ENCODE data around the gene LRP10. TPM values are rescaled to one million over a fixed set of nuclear protein-coding genes. Genes with fewer than 3 reads are reported as not detected.
A peak's percentile ranks its signal among the peaks of the same experiment; 100 is the strongest.
"Not testable (repeated sequence)": the region's sequence is repeated elsewhere in the genome, so short reads cannot be mapped to it uniquely, and the experiment has no call there.

The LRP10 gene
- total RNA-seq, 1 experiment from 2014 or later, result 48.8 TPM

DNA sequence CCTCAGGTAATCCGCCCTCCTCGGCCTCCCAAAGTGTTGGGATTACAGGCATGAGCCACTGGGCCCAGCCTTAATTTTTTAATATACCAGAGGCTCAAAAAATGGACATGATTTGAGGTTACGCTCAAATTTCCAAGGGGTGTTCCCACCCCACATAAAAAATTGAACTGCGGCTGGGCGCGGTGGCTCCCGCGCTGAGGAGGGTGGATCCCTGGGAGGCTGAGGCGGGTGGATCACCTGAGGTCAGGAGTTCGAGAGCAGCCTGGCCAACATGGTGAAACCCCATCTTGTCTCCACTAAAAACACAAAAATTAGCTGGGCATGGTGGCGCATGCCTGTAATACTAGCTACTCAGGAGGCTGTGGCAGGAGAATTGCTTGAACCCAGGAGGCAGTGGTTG is 17.2 kb upstream of the LRP10 start:
- DNase-seq (ENCODE audit: low read depth); in situ Hi-C loops (cut with HindIII; ENCODE audit: low pct_unique_long_range_greater_than_20kb, low sequenced_read_pairs): not testable (repeated sequence)

DNA sequence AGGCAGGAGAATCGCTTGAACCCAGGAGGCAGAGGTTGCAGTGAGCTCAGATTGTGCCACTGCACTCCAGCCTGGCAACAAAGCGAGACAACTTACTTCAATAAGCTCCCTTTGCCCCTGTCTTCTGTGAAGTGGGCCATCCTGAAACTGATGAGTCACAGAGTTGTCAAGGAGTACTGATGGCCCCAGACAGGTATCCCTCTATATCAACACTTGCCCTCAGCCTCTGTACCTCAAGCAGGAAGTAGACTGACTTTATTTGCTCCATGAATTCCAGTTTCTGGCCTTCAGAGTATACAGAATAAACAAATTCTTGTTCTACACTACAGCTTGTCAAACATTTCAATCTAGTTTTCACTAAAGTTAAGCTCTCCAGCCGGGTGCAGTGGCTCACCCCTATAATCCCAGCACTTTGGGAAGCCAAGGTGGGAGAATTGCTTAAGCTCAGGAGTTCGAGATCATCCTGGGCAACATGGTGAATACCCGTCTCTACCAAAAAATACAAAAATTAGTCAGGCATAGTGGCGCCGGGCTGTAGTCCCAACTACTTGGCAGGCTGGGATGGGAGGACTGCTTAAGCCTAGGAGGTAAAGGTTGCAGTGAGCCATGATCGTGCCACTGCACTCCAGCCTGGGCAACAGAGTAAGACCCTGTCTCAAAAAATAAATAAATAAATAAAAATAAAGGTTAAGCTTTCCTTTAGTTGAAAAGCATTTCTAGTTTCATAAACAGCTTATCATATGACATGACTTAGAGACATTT is 16.4 kb upstream of the LRP10 start:
- in situ Hi-C loops (cut with HindIII; ENCODE audit: low pct_unique_long_range_greater_than_20kb, low sequenced_read_pairs), result no loop called here
- DNase-seq (ENCODE audit: low read depth), result peak; percentile 15

- in situ Hi-C loops (cut with HindIII; ENCODE audit: low pct_unique_long_range_greater_than_20kb, low sequenced_read_pairs), result no loop called here
Observed at GRCh38 chr14:22856428-22856827, 15.1 kb upstream of the LRP10 start.

GRCh38 chr14:22860377-22860776 is 11.2 kb upstream of the LRP10 start:
- in situ Hi-C loops (cut with HindIII; ENCODE audit: low pct_unique_long_range_greater_than_20kb, low sequenced_read_pairs); DNase-seq (ENCODE audit: low read depth): not testable (repeated sequence)

More at GRCh38 chr14:22856428-22856827, 15.1 kb upstream of the LRP10 start:
- no peak for DNase-seq (ENCODE audit: low read depth)

DNA sequence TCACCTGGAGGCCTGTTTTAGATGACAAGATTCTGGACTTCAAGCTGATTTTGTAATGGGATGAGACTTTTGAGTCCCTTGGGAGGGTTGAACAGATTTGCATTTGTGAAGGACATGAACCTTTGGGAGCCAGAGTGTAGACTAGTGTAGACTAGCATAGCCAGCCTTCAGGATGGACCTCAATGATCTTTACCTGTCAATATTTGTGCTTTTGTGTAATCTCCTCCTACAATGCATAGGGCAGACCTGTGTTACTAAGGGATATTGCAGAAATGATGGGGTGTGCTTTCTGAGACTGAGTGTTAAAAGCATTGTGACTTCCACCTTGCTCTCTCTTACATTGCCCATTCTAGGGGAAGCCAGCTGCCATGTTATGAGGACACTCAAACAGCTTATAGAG is 9.9 kb upstream of the LRP10 start:
- in situ Hi-C loops (cut with HindIII; ENCODE audit: low pct_unique_long_range_greater_than_20kb, low sequenced_read_pairs), result no loop called here
- DNase-seq (ENCODE audit: low read depth), result no peak

- DNase-seq (ENCODE audit: low read depth), result no peak
- in situ Hi-C loops (cut with HindIII; ENCODE audit: low pct_unique_long_range_greater_than_20kb, low sequenced_read_pairs), result no loop called here
Observed at GRCh38 chr14:22864979-22865378, 6.6 kb upstream of the LRP10 start.

DNA sequence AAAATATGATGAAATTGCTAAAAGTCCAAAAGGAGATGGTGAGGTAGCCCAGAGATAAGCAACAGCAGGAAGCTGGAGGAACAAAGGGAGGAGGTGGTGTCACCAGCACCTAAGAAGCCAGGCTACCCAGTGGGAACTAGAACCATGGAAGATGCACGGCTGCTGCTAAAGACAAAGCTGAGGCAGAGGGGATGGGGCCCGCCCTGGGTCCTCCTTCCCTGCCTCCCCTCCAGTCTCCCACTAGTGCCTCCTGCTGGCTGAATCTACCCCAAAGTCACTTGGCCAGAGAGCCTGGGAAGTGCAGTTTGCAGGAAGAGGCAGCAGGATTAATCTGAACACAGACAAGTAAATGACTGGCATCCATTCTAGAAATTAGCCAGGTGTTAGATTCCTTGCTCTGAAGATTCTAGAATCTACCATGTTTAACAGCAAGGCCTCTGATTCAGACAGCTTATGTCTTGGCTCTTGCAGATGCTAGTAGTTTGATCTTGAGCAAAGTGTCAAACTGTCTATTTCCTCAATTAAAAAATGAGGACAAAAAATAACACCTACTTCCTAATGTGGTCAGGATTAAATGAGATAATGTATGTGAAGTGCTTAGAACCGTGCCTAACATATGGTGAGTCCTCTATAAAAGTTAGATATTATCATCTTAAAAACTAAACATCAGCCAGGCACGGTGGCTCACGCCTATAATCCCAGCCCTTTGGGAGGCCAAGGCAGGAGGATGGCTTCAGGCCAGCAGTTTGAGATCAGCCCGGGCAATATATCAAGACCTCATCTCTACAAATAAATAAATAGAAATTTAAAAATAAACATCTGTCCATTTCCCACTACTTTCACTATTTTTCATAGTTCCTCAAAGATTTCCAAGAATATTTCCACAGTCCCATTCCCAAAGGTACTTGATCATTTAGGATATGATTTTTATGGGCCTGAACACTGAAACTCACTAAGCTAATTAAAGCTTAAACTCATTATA is 5.8 kb upstream of the LRP10 start:
- in situ Hi-C loops (cut with HindIII; ENCODE audit: low pct_unique_long_range_greater_than_20kb, low sequenced_read_pairs), result no loop called here
- DNase-seq (ENCODE audit: low read depth), result no peak

DNA sequence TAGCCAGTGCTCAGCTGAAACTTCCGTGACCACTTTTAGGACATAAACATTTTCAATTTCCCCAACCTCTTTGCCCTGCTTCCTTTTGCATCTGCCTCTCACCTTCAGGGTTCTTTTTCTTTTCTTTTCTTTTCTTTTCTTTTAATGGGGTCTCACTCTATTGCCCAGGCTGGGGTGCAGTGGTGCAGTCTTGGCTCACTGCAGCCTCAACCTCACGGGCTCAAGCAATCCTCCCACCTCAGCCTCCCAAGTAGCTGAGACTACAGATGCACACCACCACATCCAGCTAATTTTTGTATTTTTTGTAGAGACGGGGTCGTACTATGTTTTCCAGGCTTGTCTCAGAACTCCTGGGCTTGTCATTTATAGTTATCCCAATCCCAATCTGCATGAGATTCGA is 4.7 kb upstream of the LRP10 start:
- in situ Hi-C loops (cut with HindIII; ENCODE audit: low pct_unique_long_range_greater_than_20kb, low sequenced_read_pairs), result no loop called here
- DNase-seq (ENCODE audit: low read depth), result no peak

DNA sequence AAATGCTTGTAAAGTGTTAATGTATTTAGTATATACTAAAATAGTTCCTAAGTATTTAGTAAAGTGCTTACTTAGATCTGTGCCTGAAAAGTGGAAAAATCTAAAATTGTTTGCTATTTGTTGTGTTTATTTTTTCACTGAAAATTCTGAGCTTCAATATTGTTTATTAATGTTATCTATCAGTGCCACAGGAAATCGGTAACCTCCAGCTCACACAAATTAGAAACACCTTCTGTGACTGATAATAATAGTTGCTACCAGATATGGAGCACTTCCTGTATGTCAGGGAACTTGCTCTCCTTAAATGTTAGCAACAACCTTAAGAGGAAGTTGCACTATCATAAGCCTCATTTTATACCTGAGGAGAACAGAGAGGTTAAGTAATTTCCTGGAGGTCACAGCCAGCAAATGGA is 723 bp upstream of the LRP10 start:
- no peak for DNase-seq (ENCODE audit: low read depth)
- in situ Hi-C loops (cut with HindIII; ENCODE audit: low pct_unique_long_range_greater_than_20kb, low sequenced_read_pairs), result no loop called here

GRCh38 chr14:22872033-22872832 is 693 bp downstream of the LRP10 start:
- in situ Hi-C loops (cut with HindIII; ENCODE audit: low pct_unique_long_range_greater_than_20kb, low sequenced_read_pairs), result no loop called here
- DNase-seq (ENCODE audit: low read depth), result peak; percentile 81

DNA sequence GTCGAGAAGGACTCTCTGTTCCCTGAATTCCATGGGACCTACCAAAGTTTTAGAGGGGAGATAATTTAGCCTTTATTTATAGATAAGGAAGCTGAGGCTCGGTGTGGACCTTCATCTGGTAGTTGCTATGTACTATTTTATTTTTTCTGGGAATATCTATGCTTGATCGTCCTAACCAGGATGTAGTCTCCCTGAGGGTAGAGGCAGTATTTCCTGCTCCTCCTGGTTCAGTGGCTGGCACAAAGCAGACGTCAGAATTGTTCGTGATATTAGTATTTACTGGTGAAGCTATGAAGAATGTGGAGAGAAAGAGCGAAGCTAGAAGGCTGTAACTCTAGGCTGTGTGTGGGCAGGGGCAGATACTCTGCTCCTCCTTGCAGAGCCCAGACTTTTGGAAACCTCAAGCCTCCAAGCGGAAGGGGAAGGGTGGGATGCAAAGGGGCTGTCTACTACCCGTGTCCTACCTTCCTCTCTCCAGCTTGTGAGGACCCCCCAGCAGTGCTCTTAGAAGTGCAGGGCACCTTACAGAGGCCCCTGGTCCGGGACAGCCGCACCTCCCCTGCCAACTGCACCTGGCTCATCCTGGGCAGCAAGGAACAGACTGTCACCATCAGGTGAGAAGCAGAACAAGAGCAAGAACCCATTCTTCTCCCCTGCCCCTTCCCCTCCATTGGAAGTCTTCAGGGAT is 1.4 kb downstream of the LRP10 start:
- in situ Hi-C loops (cut with HindIII; ENCODE audit: low pct_unique_long_range_greater_than_20kb, low sequenced_read_pairs), result no loop called here
- DNase-seq (ENCODE audit: low read depth), result no peak

GRCh38 chr14:22875003-22875747 is 3.6 kb downstream of the LRP10 start:
- no peak for DNase-seq (ENCODE audit: low read depth)
- in situ Hi-C loops (cut with HindIII; ENCODE audit: low pct_unique_long_range_greater_than_20kb, low sequenced_read_pairs), result no loop called here

DNA sequence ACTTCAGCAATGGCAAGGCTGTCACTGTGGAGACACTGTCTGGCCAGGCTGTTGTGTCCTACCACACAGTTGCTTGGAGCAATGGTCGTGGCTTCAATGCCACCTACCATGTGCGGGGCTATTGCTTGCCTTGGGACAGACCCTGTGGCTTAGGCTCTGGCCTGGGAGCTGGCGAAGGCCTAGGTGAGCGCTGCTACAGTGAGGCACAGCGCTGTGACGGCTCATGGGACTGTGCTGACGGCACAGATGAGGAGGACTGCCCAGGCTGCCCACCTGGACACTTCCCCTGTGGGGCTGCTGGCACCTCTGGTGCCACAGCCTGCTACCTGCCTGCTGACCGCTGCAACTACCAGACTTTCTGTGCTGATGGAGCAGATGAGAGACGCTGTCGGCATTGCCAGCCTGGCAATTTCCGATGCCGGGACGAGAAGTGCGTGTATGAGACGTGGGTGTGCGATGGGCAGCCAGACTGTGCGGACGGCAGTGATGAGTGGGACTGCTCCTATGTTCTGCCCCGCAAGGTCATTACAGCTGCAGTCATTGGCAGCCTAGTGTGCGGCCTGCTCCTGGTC is 4.3 kb downstream of the LRP10 start:
- DNase-seq (ENCODE audit: low read depth), result no peak
- in situ Hi-C loops (cut with HindIII; ENCODE audit: low pct_unique_long_range_greater_than_20kb, low sequenced_read_pairs), result no loop called here

- in situ Hi-C loops (cut with HindIII; ENCODE audit: low pct_unique_long_range_greater_than_20kb, low sequenced_read_pairs), result no loop called here
- no peak for DNase-seq (ENCODE audit: low read depth)
Observed at GRCh38 chr14:22877000-22877501, 5.5 kb downstream of the LRP10 start.

GRCh38 chr14:22878271-22879246 is 7.0 kb downstream of the LRP10 start:
- DNase-seq (ENCODE audit: low read depth), result no peak
- in situ Hi-C loops (cut with HindIII; ENCODE audit: low pct_unique_long_range_greater_than_20kb, low sequenced_read_pairs), result no loop called here

DNA sequence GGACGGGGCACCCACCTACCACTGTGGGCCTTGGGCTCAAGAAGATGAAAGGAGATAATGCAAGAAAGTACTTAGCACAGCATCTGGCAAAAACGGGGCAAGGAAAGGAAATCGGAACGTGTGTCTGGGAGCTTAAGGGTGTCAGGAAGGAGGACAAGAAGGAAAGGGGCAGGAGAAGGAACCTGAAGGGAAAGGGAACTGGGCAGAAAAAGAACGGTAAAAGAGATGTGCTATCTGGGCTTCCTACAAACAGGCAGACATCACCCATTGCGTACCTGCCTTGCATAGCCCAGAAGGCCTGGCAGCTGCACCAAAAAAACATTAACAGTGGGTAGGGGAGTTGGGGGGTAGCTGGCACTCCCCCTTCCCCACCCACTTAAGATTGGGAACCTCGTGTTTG is 10.5 kb downstream of the LRP10 start:
- DNase-seq (ENCODE audit: low read depth), result no peak
- in situ Hi-C loops (cut with HindIII; ENCODE audit: low pct_unique_long_range_greater_than_20kb, low sequenced_read_pairs), result no loop called here
